Fibroblast of pulmonary artery (primary cell): Measurements from ENCODE around the gene ZNF865.
A peak's percentile ranks its signal among the peaks of the same experiment; 100 is the strongest.

Experiments used
- DNase-seq: peaks from one replicate; pipeline ENCODE4 v3.0.0-alpha.2; 2010; ENCODE audit warnings: low read depth
- H3K4me3 ChIP-seq: replicated peaks from 2 replicates; pipeline ENCODE4 v1.5.1; 2011; ENCODE audit warnings: low read depth, mild to moderate bottlenecking, control low read depth, low read length, moderate library complexity
- CTCF ChIP-seq: IDR thresholded peaks from 2 replicates; pipeline ENCODE4 v1.5.1; 2011; ENCODE audit warnings: mild to moderate bottlenecking, control low read depth, low read length, inconsistent platforms; ENCODE audit errors: missing control alignments

ZNF865 gene

DNA sequence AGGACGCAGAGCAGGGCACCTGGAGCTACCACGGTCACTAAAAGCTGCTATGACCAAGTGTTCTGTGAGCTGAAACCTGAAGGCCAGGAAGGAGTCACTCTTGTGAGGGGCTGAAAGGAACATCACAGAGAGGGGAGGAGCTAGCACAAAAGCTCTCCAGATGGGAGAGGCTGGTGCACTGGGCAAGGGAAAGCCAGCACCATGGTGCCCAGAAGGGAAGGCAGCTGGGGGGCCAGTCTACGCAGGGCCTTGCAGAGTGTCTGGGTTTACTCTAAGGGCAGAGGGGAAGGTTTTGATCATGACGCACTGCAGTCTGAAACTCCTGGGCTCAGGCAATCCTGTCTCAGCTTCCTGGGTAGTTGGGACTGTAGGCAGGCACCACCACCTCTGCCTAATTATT, 31.3 kb downstream of the ZNF865 start:
- no peak overlapping the region for H3K4me3 ChIP-seq

GRCh38 chr19:55637534-55637933, 32.1 kb downstream of the ZNF865 start:
- no peak for TF ChIP-seq CTCF
- DNase-seq, result no peak
- no peak overlapping the region for H3K4me3 ChIP-seq

More for the DNA sequence above, 31.3 kb downstream of the ZNF865 start:
- no peak for TF ChIP-seq CTCF
- DNase-seq, result no peak

DNA sequence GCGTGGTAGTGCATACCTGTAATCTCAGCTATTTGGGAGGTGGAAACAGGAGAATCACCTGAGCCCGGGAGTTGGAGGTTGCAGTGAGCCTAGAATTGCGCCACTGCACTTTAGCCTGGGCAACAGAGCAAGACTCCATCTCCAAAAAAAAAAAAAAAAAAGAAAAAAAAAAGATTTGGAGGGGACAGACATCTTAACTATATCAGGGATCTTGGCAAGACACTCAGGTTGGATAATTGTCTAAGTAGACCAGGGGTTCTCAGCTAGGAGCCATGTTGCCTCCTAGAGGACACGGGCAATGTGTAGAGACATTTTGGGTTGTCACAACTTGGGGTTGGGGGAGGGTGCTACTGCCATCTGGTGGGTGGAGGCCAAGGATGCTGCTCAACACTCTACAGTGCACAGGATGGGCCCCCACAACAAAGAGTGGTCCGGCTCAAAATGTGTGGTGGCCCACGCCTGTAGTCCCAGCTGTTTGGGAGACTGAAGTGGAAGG, 33.5 kb downstream of the ZNF865 start:
- peak; percentile 43 for TF ChIP-seq CTCF
- DNase-seq, result peak; percentile 49
- no peak overlapping the region for H3K4me3 ChIP-seq

DNA sequence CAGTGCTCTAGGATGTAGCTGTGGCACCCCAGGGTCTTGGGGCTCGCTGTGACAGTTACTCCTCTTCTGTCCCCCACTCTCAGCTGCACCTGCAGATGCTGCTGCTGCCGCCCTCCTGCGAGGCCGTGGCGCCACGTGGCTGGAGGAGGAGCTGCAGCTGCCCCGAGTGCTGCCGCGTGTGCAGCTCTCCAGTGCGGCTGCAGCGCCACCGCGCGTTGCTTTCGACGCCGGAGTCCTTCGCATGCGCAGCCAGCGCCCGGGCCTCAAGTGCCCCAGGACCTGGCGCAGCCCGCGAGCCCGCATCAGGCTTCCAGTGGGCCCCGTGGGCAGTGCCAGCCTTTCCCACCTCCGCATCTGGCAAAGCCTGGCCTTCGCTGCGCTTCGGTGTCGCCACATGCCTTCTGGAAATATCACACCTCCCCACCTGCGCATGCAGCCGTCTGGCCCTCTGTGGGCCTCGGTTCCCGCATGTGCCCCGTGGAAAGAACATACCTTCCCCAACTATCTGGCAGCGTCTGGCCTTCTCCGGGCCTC, 34.7 kb downstream of the ZNF865 start:
- peak; percentile 37 for TF ChIP-seq CTCF
- peak; percentile 78 for DNase-seq
- peak overlapping the region; percentile 88 for H3K4me3 ChIP-seq

- TF ChIP-seq CTCF, result no peak
- H3K4me3 ChIP-seq, result peak within 1 kb of the TSS; percentile 88
- DNase-seq, result peak; percentile 86
These were observed 35.4 kb downstream of the ZNF865 start, which contains the start of gene ZNF580 for GRCh38 chr19:55640577-55641425. Gene ZNF580 (plus strand): TSS chr19:55641002. CDS start chr19:55642509, 1,507 bp downstream.

GRCh38 chr19:55641426-55642152, 36.1 kb downstream of the ZNF865 start:
- TF ChIP-seq CTCF, result no peak
- DNase-seq, result peak; percentile 36
- H3K4me3 ChIP-seq, result peak overlapping the region; percentile 88
